ENCODE data around the gene PTPRE.
"Not testable (repeated sequence)": the region's sequence is repeated elsewhere in the genome, so short reads cannot be mapped to it uniquely, and the experiment has no call there.

Gene PTPRE

GRCh38 chr10:128084364-128084763 is 177.5 kb downstream of the PTPRE start:
- in situ Hi-C loops (cut with MboI; ENCODE audit: low sequenced_read_pairs), result no loop called here

- in situ Hi-C loops (cut with MboI; ENCODE audit: low sequenced_read_pairs), result no loop called here
Observed at GRCh38 chr10:128084991-128085390, 178.1 kb downstream of the PTPRE start.

- in situ Hi-C loops (cut with MboI; ENCODE audit: low sequenced_read_pairs), result no loop called here
Observed at GRCh38 chr10:128086003-128086863, 179.3 kb downstream of the PTPRE start.

GRCh38 chr10:128087146-128087883 is 180.4 kb downstream of the PTPRE start:
- in situ Hi-C loops (cut with MboI; ENCODE audit: low sequenced_read_pairs), result no loop called here

GRCh38 chr10:128087884-128088709 is 181.2 kb downstream of the PTPRE start:
- in situ Hi-C loops (cut with MboI; ENCODE audit: low sequenced_read_pairs), result no loop called here

- in situ Hi-C loops (cut with MboI; ENCODE audit: low sequenced_read_pairs), result no loop called here
Observed at GRCh38 chr10:128091636-128092210, 184.8 kb downstream of the PTPRE start.

- in situ Hi-C loops (cut with MboI; ENCODE audit: low sequenced_read_pairs), result no loop called here
Observed at GRCh38 chr10:128092454-128092853, 185.6 kb downstream of the PTPRE start.

- in situ Hi-C loops (cut with MboI; ENCODE audit: low sequenced_read_pairs), result not testable (repeated sequence)
Observed at GRCh38 chr10:128094596-128094995, 187.7 kb downstream of the PTPRE start.

- in situ Hi-C loops (cut with MboI; ENCODE audit: low sequenced_read_pairs), result no loop called here
Observed at GRCh38 chr10:128095027-128095752, 188.3 kb downstream of the PTPRE start.

- in situ Hi-C loops (cut with MboI; ENCODE audit: low sequenced_read_pairs), result no loop called here
Observed at GRCh38 chr10:128095753-128096469, 189.0 kb downstream of the PTPRE start.

GRCh38 chr10:128096486-128097199 is 189.7 kb downstream of the PTPRE start:
- in situ Hi-C loops (cut with MboI; ENCODE audit: low sequenced_read_pairs), result no loop called here

- in situ Hi-C loops (cut with MboI; ENCODE audit: low sequenced_read_pairs), result no loop called here
Observed at GRCh38 chr10:128097783-128098182, 190.9 kb downstream of the PTPRE start.

GRCh38 chr10:128098631-128099030 is 191.7 kb downstream of the PTPRE start:
- in situ Hi-C loops (cut with MboI; ENCODE audit: low sequenced_read_pairs), result no loop called here

GRCh38 chr10:128099901-128100300 is 193.0 kb downstream of the PTPRE start:
- in situ Hi-C loops (cut with MboI; ENCODE audit: low sequenced_read_pairs), result no loop called here

GRCh38 chr10:128101901-128102300 is 195.0 kb downstream of the PTPRE start:
- in situ Hi-C loops (cut with MboI; ENCODE audit: low sequenced_read_pairs), result no loop called here

GRCh38 chr10:128102480-128103228 is 195.8 kb downstream of the PTPRE start:
- in situ Hi-C loops (cut with MboI; ENCODE audit: low sequenced_read_pairs), result no loop called here

- in situ Hi-C loops (cut with MboI; ENCODE audit: low sequenced_read_pairs), result no loop called here
Observed at GRCh38 chr10:128103229-128103714, 196.4 kb downstream of the PTPRE start.

GRCh38 chr10:128105383-128105782 is 198.5 kb downstream of the PTPRE start:
- in situ Hi-C loops (cut with MboI; ENCODE audit: low sequenced_read_pairs), result no loop called here
